Measurements from ENCODE around the gene ZCCHC13.
A peak's percentile ranks its signal among the peaks of the same experiment; 100 is the strongest.

Gene ZCCHC13

GRCh38 chrX:74284391-74284952 is 19.5 kb upstream of the ZCCHC13 start:
- Histone ChIP-seq H3K36me3 (ENCODE audit: control insufficient read depth in 1 of 2, insufficient read depth in 2 of 2, low read length in 2 of 2) (peaks cover 13 to 32% of the 10 kb centered on the region in 2 donors), H3K9me3 (ENCODE audit: control insufficient read depth in 1 of 2, low read length in 2 of 2) (no peaks in the 10 kb centered on the region), H3K4me3 (ENCODE audit: low read depth in 1 of 2, low read length in 2 of 2) (no peak overlapping the region), H3K9ac (ENCODE audit: low read depth in 1 of 2, low read length in 2 of 2) (no peak overlapping the region), H3K27me3 (ENCODE audit: control insufficient read depth in 1 of 2, insufficient read depth in 2 of 2, low read length in 2 of 2) (no peaks in the 10 kb centered on the region), H3K27ac (ENCODE audit: low read depth, low read length) (no peak overlapping the region), H3K4me1 (ENCODE audit: control insufficient read depth in 1 of 2, insufficient read depth in 2 of 2, low read length in 2 of 2) (no peaks in the 10 kb centered on the region)

GRCh38 chrX:74286950-74287740 is 16.8 kb upstream of the ZCCHC13 start:
- Histone ChIP-seq H3K27ac (ENCODE audit: low read depth, low read length) (no peak overlapping the region), H3K4me3 (ENCODE audit: low read depth in 1 of 2, low read length in 2 of 2) (no peak overlapping the region), H3K9ac (ENCODE audit: low read depth in 1 of 2, low read length in 2 of 2) (no peak overlapping the region), H3K4me1 (ENCODE audit: control insufficient read depth in 1 of 2, insufficient read depth in 2 of 2, low read length in 2 of 2) (no peaks in the 10 kb centered on the region), H3K27me3 (ENCODE audit: control insufficient read depth in 1 of 2, insufficient read depth in 2 of 2, low read length in 2 of 2) (no peaks in the 10 kb centered on the region), H3K36me3 (ENCODE audit: control insufficient read depth in 1 of 2, insufficient read depth in 2 of 2, low read length in 2 of 2) (peaks cover 4 to 8% of the 10 kb centered on the region in 2 donors), H3K9me3 (ENCODE audit: control insufficient read depth in 1 of 2, low read length in 2 of 2) (no peaks in the 10 kb centered on the region)

- no peaks in the 10 kb centered on the region for H3K27me3 ChIP-seq (ENCODE audit: control insufficient read depth in 1 of 2, insufficient read depth in 2 of 2, low read length in 2 of 2)
- H3K4me3 ChIP-seq (ENCODE audit: low read depth in 1 of 2, low read length in 2 of 2): peak overlapping the region; percentile 90 to 93
- H3K4me1 ChIP-seq (ENCODE audit: control insufficient read depth in 1 of 2, insufficient read depth in 2 of 2, low read length in 2 of 2): no peaks in the 10 kb centered on the region
- peak overlapping the region; percentile 93 to 97 for H3K9ac ChIP-seq (ENCODE audit: low read depth in 1 of 2, low read length in 2 of 2)
- H3K36me3 ChIP-seq (ENCODE audit: control insufficient read depth in 1 of 2, insufficient read depth in 2 of 2, low read length in 2 of 2): peaks cover 4% of the 10 kb centered on the region in 2 donors
- H3K27ac ChIP-seq (ENCODE audit: low read depth, low read length): peak overlapping the region; percentile 85
- no peaks in the 10 kb centered on the region for H3K9me3 ChIP-seq (ENCODE audit: control insufficient read depth in 1 of 2, low read length in 2 of 2)
Observed at GRCh38 chrX:74291577-74291963, 12.4 kb upstream of the ZCCHC13 start.

- H3K27me3 ChIP-seq (ENCODE audit: control insufficient read depth in 1 of 2, insufficient read depth in 2 of 2, low read length in 2 of 2): no peaks in the 10 kb centered on the region
- peak overlapping the region; percentile 93 to 97 for H3K9ac ChIP-seq (ENCODE audit: low read depth in 1 of 2, low read length in 2 of 2)
- H3K9me3 ChIP-seq (ENCODE audit: control insufficient read depth in 1 of 2, low read length in 2 of 2): no peaks in the 10 kb centered on the region
- H3K36me3 ChIP-seq (ENCODE audit: control insufficient read depth in 1 of 2, insufficient read depth in 2 of 2, low read length in 2 of 2): peaks cover 0 to 3% of the 10 kb centered on the region in 2 donors
- no peaks in the 10 kb centered on the region for H3K4me1 ChIP-seq (ENCODE audit: control insufficient read depth in 1 of 2, insufficient read depth in 2 of 2, low read length in 2 of 2)
- H3K27ac ChIP-seq (ENCODE audit: low read depth, low read length): peak overlapping the region; percentile 85
- peak overlapping the region; percentile 90 to 93 for H3K4me3 ChIP-seq (ENCODE audit: low read depth in 1 of 2, low read length in 2 of 2)
Observed at GRCh38 chrX:74291964-74292807, 11.8 kb upstream of the ZCCHC13 start.

- peak overlapping the region; percentile 68 to 93 for H3K9ac ChIP-seq (ENCODE audit: low read depth in 1 of 2, low read length in 2 of 2)
- H3K9me3 ChIP-seq (ENCODE audit: control insufficient read depth in 1 of 2, low read length in 2 of 2): no peaks in the 10 kb centered on the region
- H3K36me3 ChIP-seq (ENCODE audit: control insufficient read depth in 1 of 2, insufficient read depth in 2 of 2, low read length in 2 of 2): no peaks in the 10 kb centered on the region
- H3K4me3 ChIP-seq (ENCODE audit: low read depth in 1 of 2, low read length in 2 of 2): peak overlapping the region; percentile 90 to 93
- no peaks in the 10 kb centered on the region for H3K27me3 ChIP-seq (ENCODE audit: control insufficient read depth in 1 of 2, insufficient read depth in 2 of 2, low read length in 2 of 2)
- peak overlapping the region; percentile 22 for H3K27ac ChIP-seq (ENCODE audit: low read depth, low read length)
- no peaks in the 10 kb centered on the region for H3K4me1 ChIP-seq (ENCODE audit: control insufficient read depth in 1 of 2, insufficient read depth in 2 of 2, low read length in 2 of 2)
Observed at GRCh38 chrX:74292808-74293123, 11.2 kb upstream of the ZCCHC13 start.

GRCh38 chrX:74293343-74293946 is 10.5 kb upstream of the ZCCHC13 start:
- H3K4me1 ChIP-seq (ENCODE audit: control insufficient read depth in 1 of 2, insufficient read depth in 2 of 2, low read length in 2 of 2): no peaks in the 10 kb centered on the region
- H3K27ac ChIP-seq (ENCODE audit: low read depth, low read length): no peak overlapping the region
- H3K9ac ChIP-seq (ENCODE audit: low read depth in 1 of 2, low read length in 2 of 2): peak overlapping the region; percentile 68 to 93
- H3K9me3 ChIP-seq (ENCODE audit: control insufficient read depth in 1 of 2, low read length in 2 of 2): no peaks in the 10 kb centered on the region
- peak overlapping the region; percentile 90 to 93 for H3K4me3 ChIP-seq (ENCODE audit: low read depth in 1 of 2, low read length in 2 of 2)
- no peaks in the 10 kb centered on the region for H3K36me3 ChIP-seq (ENCODE audit: control insufficient read depth in 1 of 2, insufficient read depth in 2 of 2, low read length in 2 of 2)
- H3K27me3 ChIP-seq (ENCODE audit: control insufficient read depth in 1 of 2, insufficient read depth in 2 of 2, low read length in 2 of 2): no peaks in the 10 kb centered on the region

- Histone ChIP-seq H3K4me3 (ENCODE audit: low read depth in 1 of 2, low read length in 2 of 2) (no peak overlapping the region), H3K9me3 (ENCODE audit: control insufficient read depth in 1 of 2, low read length in 2 of 2) (no peaks in the 10 kb centered on the region), H3K9ac (ENCODE audit: low read depth in 1 of 2, low read length in 2 of 2) (no peak overlapping the region), H3K36me3 (ENCODE audit: control insufficient read depth in 1 of 2, insufficient read depth in 2 of 2, low read length in 2 of 2) (no peaks in the 10 kb centered on the region), H3K27me3 (ENCODE audit: control insufficient read depth in 1 of 2, insufficient read depth in 2 of 2, low read length in 2 of 2) (no peaks in the 10 kb centered on the region), H3K27ac (ENCODE audit: low read depth, low read length) (no peak overlapping the region), H3K4me1 (ENCODE audit: control insufficient read depth in 1 of 2, insufficient read depth in 2 of 2, low read length in 2 of 2) (no peaks in the 10 kb centered on the region)
Observed at GRCh38 chrX:74295101-74295500, 8.9 kb upstream of the ZCCHC13 start.

- H3K4me3 ChIP-seq (ENCODE audit: low read depth in 1 of 2, low read length in 2 of 2): no peak overlapping the region
- no peaks in the 10 kb centered on the region for H3K36me3 ChIP-seq (ENCODE audit: control insufficient read depth in 1 of 2, insufficient read depth in 2 of 2, low read length in 2 of 2)
- no peak overlapping the region for H3K27ac ChIP-seq (ENCODE audit: low read depth, low read length)
- H3K4me1 ChIP-seq (ENCODE audit: control insufficient read depth in 1 of 2, insufficient read depth in 2 of 2, low read length in 2 of 2): no peaks in the 10 kb centered on the region
- H3K9me3 ChIP-seq (ENCODE audit: control insufficient read depth in 1 of 2, low read length in 2 of 2): no peaks in the 10 kb centered on the region
- H3K27me3 ChIP-seq (ENCODE audit: control insufficient read depth in 1 of 2, insufficient read depth in 2 of 2, low read length in 2 of 2): no peaks in the 10 kb centered on the region
- no peak overlapping the region for H3K9ac ChIP-seq (ENCODE audit: low read depth in 1 of 2, low read length in 2 of 2)
Observed at GRCh38 chrX:74297766-74298165, 6.2 kb upstream of the ZCCHC13 start.

- H3K36me3 ChIP-seq (ENCODE audit: control insufficient read depth in 1 of 2, insufficient read depth in 2 of 2, low read length in 2 of 2): no peaks in the 10 kb centered on the region
- H3K4me3 ChIP-seq (ENCODE audit: low read depth in 1 of 2, low read length in 2 of 2): no peak overlapping the region
- H3K9ac ChIP-seq (ENCODE audit: low read depth in 1 of 2, low read length in 2 of 2): no peak overlapping the region
- H3K9me3 ChIP-seq (ENCODE audit: control insufficient read depth in 1 of 2, low read length in 2 of 2): no peaks in the 10 kb centered on the region
- no peak overlapping the region for H3K27ac ChIP-seq (ENCODE audit: low read depth, low read length)
- H3K4me1 ChIP-seq (ENCODE audit: control insufficient read depth in 1 of 2, insufficient read depth in 2 of 2, low read length in 2 of 2): no peaks in the 10 kb centered on the region
- no peaks in the 10 kb centered on the region for H3K27me3 ChIP-seq (ENCODE audit: control insufficient read depth in 1 of 2, insufficient read depth in 2 of 2, low read length in 2 of 2)
Observed at GRCh38 chrX:74300869-74301268, 3.1 kb upstream of the ZCCHC13 start.

- Histone ChIP-seq H3K4me1 (ENCODE audit: control insufficient read depth in 1 of 2, insufficient read depth in 2 of 2, low read length in 2 of 2) (no peaks in the 10 kb centered on the region), H3K27me3 (ENCODE audit: control insufficient read depth in 1 of 2, insufficient read depth in 2 of 2, low read length in 2 of 2) (no peaks in the 10 kb centered on the region), H3K36me3 (ENCODE audit: control insufficient read depth in 1 of 2, insufficient read depth in 2 of 2, low read length in 2 of 2) (no peaks in the 10 kb centered on the region), H3K4me3 (ENCODE audit: low read depth in 1 of 2, low read length in 2 of 2) (no peak overlapping the region), H3K27ac (ENCODE audit: low read depth, low read length) (no peak overlapping the region), H3K9me3 (ENCODE audit: control insufficient read depth in 1 of 2, low read length in 2 of 2) (no peaks in the 10 kb centered on the region), H3K9ac (ENCODE audit: low read depth in 1 of 2, low read length in 2 of 2) (no peak overlapping the region)
Observed at GRCh38 chrX:74318672-74319071, 14.7 kb downstream of the ZCCHC13 start.
